GM18873 (cell line): Measurements from ENCODE around the gene POLR3GL.
"Not testable (repeated sequence)": the region's sequence is repeated elsewhere in the genome, so short reads cannot be mapped to it uniquely, and the experiment has no call there.

ENCODE experiments used
- ATAC-seq: cut with Tn5 transposase; IDR thresholded peaks from one replicate; pipeline ENCODE4 v1.9.1; 2021; ENCODE audit warnings: mild to moderate bottlenecking, moderate library complexity, moderate number of reproducible peaks; ENCODE audit not compliant: unreplicated experiment, low FRiP score

Gene POLR3GL, protein sequence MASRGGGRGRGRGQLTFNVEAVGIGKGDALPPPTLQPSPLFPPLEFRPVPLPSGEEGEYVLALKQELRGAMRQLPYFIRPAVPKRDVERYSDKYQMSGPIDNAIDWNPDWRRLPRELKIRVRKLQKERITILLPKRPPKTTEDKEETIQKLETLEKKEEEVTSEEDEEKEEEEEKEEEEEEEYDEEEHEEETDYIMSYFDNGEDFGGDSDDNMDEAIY

DNA sequence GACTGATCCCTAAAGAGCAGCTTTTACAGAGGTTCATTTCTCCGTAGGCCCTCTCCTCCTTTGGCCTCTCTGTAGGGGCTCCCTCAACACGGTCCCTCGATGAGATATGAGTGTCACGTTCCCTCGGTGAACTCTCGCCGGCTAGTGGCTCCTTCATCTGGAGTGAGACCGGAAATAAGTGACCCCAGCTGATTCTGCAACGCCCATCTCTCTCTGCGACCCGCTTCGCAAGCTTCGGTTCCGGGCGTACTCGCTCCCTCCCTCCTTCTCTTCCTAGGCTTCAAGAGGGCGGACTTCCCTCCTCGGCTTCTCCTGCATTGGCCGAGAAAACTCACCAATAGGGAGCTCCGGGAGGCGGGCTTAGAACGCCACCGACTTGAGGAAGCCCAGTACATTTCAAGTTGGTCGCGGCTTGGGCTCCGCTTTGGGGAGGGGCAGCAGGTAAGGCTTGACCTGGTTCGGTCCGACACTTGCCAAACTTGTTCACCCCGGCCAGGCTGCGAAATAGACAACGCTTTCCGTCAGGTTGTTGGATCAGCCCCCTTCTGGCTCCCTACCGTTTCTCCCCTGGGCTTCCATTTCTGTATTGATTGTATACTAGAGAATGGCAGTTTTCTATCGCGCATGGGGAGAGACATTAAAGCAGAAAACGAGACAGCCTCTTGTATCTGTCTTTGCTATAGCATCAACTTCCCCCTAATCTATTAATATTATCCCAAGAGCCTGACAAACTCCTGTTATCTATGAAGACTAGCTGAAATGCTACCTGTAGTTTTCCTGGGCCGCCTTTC, at the start of gene POLR3GL, which contains the start of gene ANKRD34A:
POLR3GL (plus strand) TSS at position 363 of the 791 bp plus-strand sequence. CDS start 10,176 bp downstream, outside the sequence.
ANKRD34A (minus strand) TSS at position 248 of the 791 bp plus-strand sequence. CDS start 2,816 bp downstream, outside the sequence.
- ATAC-seq, result peak; percentile 78

DNA sequence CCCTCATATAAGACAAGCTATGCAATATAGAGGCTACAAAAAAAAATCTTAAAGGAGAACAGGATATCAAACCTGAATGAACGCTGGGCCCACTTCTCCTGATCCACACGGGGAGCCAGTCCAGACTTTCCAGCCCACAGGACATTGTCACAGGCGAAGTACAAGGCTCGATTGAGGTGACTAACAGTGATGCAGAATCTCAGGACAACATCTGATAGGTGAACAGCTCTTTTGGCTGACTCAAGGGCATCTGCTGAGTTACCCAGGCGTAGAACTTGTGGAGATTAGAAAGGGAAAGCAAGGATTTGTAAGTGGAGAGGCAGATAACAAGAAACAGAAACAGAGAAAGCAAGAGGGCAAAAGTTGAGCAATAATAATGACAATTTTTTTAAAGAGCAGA, 47.7 kb upstream of the POLR3GL start:
- no peak for ATAC-seq

DNA sequence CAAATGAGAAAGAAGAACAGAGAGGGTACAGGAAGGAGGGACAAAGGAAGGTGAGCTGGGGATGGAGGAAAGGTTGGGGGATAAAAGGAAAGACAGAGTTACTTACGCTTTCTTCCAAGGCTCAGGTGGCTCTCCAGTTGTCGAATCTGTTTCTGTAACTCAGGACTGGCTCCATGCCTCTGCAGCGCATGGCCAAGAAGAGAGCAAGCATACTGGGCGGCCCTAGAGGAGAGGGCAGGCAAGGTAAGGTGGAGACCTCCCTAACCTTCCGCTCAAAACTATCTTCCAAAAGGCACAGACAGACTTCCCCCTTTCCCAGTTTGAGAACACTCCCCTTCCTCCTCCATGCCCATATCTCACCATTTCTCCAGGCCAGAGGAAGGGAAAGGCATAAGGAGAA, 46.9 kb upstream of the POLR3GL start:
- no peak for ATAC-seq

DNA sequence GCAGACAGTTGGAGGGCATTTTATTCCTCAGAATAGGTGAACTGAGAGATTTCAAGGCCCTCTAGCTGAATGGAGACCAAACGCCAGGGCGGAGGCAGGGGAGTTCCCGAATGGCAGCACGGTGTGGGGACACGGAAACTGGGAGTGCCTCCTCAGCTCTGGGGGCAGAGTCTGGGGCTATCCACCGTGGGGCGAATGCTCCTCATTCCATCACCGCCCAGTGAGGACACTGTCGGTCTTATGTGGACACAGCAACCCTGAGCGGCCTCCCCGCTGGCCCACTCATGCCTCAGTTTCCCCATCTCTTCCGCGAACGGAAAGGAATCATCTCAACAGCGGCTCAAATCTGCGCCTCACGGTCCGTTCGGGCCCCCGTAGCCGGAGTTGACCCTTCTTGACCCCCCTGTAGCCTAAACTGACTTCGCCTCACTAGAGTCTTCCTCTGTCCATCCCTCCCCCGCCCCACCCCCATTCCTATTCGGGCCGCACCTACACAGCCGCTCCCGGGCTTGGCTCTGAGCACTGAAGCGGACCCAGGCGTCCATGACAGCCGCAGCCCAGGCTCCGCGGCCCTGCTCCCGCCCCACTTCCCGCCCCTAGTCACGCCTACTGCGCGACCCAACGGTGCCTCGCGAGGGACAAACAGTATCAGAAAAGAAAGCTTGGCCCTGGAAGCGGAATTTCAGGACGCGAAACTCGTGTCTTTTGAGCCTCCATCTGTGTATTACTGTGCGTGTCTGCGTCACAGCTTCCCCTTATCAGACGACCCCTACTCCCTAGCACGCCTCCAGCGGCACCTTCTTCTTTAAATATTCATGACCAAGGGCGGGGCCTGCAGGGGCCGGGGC, 46.1 kb upstream of the POLR3GL start, which contains the start of gene PEX11B:
PEX11B (minus strand) TSS at position 574 of the 848 bp plus-strand sequence; CDS start at position 545, 29 bp downstream.
- ATAC-seq, result peak; percentile 61

DNA sequence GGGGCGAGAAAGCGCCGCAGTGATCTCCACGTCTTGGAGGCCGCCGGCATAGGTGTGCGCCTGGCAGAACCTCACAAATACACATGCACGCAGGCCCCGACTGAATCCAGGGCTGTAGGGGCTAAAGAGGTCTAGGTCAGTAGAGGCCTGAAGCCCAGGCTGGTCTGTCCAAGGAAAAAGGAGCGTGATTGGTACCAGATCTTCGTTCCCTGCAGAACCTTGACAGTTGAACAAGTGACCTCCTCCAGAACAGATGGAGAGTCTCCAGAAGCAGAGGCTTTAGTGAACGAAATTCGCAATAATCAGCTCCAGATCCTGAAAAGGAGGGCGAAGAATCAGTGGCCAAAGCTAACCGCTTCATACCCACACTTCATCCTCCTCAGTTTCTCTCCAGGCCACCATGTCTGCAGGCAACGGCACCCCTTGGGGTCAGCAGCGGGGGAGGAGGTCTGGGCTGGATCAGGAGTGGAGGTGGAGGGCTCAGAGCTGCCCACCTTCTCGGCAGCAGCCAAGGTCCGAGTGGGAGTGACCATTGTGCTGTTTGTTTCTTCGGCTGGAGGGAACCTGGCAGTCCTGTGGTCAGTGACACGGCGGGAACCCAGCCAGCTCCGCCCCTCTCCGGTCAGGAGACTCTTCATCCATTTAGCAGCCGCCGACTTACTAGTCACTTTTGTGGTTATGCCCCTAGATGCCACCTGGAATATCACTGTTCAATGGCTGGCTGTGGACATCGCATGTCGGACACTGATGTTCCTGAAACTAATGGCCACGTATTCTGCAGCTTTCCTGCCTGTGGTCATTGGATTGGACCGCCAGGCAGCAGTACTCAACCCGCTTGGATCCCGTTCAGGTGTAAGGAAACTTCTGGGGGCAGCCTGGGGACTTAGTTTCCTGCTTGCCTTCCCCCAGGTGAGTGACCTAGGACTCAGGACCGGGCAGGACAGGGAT, 45.2 kb upstream of the POLR3GL start:
- ATAC-seq, result peak; percentile 9

DNA sequence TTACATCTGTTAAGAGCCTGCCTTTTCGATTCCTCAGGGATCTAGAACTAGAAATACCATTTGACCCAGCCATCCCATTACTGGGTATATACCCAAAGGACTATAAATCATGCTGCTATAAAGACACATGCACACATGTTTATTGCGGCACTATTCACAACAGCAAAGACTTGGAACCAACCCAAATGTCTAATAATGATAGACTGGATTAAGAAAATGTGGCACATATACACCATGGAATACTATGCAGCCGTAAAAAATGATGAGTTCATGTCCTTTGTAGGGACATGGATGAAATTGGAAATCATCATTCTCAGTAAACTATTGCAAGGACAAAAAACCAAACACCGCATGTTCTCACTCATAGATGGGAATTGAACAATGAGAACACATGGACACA, 44.2 kb upstream of the POLR3GL start:
- not testable (repeated sequence) for ATAC-seq

DNA sequence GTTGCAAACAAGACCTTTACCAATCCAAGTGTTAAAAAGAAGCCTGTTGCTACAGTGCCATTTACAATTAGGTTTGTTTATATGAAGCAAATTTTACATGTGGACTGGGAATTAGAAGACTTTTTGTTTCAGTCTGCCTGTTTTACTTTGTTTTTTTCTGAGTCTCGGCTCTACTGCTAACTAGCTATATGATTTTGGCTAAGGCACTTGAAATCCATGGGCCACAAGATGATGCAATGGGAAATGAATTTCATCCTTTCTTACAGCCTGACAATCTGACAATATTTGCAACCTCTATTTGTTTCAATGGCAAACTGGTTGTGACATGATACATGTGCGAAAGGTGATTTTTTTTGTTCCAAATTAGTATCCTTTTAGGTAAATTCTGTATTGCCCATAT, 42.2 kb upstream of the POLR3GL start:
- no peak for ATAC-seq

DNA sequence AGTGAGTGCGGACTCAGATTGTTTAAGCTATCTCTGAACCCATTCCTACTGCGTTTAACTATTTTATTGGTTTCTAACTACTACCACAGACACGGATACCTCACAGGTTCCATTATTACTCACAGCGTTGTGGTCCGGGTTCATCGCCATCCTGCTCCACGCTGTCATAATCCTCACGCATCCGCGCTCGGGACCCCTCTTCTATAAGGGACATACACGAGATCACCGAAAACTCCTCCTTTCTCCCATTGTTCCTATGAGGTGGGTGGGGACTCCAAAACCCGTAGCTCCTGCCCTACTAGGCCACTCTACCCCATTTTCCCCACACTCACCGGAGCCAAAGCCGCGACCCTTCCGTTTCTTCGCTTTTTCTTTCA, 37.8 kb upstream of the POLR3GL start:
- no peak for ATAC-seq

DNA sequence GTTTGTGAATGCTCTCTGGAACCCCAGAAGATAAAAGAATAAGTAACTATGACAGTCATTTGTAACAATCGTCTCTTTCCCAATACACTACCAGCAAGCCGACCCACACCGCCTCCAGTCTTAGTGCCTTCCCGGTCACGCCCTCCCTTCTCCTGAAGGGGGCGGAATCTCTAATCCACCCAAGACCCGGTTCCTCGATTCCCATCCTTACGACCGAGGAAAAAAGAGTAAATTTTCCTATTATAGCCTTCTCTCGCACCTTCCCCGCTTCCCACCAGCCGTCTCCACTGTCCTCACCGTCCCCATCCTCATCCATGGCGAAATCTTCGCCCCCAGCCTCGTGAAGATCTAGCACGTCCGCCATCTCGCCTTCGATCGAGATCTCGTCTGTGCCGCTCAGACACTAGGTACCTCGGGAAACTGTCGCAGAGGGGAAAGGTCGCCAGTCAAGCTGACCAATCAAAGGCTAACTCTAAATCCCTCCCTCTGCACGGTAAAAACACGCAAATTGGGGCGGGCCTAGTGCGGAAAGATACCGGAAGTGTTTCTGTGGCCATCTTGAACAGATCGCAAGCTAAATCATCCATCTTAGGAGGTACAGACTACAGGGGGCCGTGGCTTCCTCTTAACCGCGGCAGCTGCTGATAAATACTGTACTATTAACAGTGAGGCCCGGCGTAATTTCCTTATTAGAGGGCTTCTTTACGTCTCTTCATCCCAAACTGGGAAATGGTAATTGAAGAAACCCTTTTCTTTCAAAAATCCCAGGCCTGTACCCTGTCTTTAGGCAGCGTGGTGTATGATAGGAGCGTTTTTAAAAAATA, 37.2 kb upstream of the POLR3GL start, which contains the start of gene RBM8A:
RBM8A (minus strand) TSS at position 422 of the 824 bp plus-strand sequence; CDS start at position 364, 58 bp downstream.
- peak; percentile 94 for ATAC-seq

DNA sequence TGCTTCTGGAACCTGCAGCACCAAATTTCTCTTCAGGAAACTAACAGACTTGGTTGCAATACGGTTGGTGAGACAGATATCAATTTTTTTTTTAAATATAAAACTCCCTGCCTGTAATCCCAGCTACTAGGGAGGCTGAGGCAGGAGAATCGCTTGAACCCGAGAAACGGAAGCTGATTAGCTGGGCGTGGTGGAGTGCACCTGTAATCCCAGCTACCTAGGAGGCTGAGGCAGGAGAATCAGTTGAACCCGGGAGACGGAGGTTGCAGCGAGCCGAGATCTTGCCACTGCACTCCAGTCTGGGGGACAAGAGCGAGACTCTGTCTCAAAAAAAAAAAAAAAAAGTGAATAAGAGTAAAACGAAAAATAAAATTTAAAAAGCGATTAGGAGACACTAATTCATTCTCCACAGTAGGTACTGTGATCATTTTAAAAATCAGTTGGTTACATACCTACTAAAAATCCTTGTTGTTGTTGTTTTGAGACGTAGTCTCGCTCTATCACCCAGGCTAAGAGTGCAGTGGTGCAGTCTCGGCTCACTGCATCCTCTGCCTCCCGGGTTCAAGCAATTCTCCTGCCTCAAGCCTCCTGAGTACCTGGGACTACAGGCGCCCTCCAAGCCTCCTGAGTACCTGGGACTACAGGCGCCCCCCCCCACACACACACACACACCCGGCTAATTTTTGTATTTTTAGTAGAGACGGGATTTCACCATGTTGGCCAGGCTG, 36.4 kb upstream of the POLR3GL start:
- ATAC-seq, result no peak

DNA sequence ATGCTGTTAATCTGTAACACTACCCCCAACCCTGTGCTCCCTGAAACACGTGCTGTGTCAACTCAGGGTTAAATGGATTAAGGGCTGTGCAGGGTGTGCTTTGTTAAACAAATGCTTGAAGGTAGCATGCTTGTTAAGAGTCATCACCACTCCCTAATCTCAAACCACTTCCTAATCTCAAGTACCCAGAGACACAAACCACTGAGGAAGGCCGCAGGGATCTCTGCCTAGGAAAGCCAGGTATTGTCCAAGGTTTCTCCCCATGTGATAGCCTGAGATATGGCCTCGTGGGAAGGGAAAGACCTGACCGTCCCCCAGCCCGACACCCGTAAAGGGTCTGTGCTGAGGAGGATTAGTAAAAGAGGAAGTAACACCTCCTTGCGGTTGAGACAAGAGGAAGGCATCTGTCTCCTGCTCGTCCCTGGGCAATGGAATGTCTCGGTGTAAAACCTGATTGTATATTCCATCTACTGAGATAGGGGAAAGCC, 31.9 kb upstream of the POLR3GL start:
- ATAC-seq, result not testable (repeated sequence)

DNA sequence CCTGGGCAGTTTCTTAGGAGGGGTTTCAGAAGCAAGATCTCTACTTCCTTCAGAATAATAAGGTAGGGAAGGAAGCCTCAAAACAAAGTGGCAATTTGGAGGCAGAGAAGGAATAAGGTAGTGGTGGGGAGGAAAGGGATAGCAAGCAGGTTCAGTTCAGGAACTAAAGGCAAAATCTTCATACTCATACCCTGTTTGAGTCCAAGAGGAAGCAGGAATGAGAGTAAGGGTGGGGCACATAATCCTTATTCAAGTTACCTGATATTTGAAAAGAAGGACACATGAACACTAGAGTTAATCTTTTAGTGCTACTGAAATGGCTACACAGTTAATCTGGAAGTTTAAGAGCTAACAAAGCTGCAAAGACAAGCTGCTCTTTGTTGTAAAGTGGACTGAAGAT, 28.8 kb upstream of the POLR3GL start:
- no peak for ATAC-seq

DNA sequence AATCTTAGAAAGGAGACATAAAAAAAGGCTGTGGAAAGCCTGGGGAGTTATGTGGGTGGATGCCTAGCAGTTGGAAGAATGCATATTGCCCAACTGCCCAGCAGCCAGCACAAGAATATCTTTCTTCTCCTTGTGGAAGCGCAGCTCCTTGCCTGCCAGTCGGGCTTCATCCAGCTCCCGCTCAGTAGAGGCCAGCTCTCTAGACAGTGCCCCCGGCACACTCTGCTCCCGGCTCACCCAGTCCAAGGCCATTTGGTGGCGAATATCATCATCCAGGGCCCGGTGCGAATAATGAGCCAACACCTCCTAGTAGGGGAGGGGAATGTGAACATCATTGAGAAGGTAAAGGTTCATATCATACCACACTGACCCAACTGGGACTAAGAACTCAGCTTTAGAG, 28.2 kb upstream of the POLR3GL start:
- no peak for ATAC-seq

DNA sequence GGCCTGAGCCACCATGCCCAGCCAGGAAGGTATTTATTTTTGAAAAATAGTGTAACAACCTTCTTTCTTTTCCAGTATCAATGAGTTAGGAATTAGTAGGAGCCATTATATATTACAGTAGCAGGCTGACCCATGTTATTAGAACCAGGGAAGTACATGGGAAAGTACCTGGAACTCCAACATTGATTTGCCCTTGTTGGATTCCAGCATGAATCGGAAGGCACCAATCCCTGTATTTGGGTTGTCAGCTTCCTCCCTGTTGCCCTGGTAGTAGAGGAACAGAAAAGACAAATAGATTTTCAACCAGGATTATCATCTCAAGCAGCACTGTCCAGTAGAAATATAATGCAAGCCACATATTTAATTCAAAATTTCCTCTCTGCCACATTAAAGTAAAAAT, 27.1 kb upstream of the POLR3GL start:
- no peak for ATAC-seq

DNA sequence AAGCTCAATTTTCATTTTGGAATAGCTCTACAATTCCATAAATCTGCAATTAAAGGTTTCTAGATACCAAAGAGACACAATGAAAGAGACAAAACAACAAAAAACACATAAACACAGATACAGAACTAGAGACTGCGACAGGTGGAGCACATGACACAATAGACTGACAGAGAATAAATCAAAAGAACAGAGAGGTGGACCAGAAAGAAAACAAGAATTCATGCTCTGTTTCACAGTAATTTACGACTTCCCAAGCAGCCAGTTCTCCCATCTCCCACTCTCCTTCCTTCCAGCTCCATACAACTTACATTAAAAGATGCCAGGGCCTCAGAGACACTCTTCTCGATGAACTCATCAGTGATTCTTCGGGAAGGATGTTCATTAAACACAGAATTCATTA, 22.1 kb upstream of the POLR3GL start:
- ATAC-seq, result no peak

DNA sequence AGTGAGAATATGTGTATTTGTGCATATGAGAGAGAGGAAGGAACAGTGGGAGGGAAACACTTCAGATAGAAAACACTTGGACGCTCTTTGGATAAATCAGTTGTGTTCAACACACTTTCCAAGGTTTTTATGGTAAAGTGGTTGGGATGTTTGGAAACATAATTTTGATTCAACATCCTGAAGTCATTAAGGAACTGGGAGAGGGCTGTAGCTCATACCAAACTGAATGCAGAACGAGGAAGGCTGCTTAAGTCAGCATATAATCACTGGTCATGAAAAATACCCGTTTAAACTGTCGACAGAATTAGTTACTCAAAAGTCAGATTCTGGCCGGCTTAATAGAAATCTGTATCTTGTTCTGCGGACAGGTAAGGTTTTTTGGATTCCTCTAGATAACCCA, 21.6 kb upstream of the POLR3GL start:
- ATAC-seq, result no peak

DNA sequence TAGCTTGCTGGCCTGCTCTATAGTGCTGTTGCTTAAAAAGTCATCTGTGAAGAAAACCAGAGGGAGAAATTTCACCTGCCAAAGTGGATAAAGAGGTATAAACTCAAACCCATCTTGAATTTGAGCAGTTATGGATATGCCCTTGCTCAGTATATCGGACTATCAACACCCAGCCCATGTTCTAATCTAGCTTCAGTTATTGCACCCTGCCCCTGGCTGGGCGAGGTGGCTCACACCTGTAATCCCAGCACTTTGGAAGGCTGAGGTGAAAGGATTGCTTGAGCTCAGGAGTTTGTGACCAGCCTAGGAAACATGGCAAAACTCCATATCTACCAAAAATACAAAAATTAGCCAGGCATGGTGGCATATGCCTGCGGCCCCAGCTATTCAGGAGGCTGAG, 20.0 kb upstream of the POLR3GL start:
- no peak for ATAC-seq

DNA sequence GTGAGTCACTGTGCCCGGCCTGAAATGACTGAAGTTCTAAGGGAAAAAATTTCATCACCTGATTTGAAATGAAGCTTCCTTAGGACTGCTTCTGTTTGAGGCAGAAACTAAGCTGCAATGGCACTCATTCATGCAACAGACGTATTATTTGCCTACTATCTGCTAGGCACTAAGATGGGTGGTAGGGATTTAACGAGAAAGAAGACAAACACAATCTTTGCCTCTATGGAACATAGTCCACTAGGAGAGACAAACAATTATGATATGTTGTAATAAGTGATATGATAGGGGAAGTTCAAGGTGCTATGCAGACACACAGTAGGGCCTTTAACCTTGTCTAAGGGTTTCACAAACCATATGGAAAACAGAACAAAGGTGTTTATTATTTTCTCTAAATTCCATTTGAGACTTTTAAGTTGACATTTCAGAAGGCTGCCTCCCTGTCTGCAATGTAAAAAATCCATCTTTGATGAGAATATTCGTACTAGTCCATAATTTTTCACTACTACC, 18.0 kb upstream of the POLR3GL start:
- ATAC-seq, result no peak
